Measurements from ENCODE around the gene ELL2. TPM values are rescaled to one million over a fixed set of nuclear protein-coding genes. Genes with fewer than 3 reads are reported as not detected.

ELL2 gene
- total and polyA plus RNA-seq, 2 experiments from 2014 or later = 18.7 to 41.8 TPM

DNA sequence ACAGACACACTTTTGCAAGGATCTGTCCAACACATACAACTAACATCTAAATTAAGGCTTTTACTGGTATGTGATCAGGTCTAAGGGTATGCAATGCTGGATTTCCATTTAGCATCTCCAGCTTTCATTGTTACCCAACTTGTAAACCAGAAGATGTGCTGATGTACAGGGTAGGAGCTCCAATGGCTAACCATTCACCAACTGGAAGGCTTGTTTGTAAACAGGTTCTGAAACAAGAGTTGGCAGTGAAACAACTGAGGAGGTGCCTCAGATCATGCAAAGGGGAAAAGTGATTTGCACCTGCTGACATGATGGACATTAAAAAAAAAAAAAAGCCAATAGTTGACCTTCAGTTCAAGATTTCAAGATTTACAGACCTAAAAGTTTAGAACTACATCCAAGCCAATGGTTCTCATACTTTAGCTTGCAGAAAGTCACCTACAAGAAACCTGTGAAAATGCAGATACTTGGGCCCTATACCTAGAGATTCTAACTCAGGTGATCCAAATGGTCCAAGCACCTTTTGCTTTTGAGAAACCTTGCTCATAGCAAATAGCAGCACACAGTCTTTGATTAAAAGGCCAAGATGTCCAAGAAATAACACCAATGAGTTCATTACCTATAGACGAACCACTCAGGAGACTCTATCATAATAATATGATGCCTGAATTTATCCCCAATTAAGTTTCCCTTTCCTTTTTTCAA is 75.2 kb downstream of the ELL2 start:
- peaks cover 24% of the 10 kb centered on the region for H3K36me3 ChIP-seq
- TF ChIP-seq, protein P1, sequence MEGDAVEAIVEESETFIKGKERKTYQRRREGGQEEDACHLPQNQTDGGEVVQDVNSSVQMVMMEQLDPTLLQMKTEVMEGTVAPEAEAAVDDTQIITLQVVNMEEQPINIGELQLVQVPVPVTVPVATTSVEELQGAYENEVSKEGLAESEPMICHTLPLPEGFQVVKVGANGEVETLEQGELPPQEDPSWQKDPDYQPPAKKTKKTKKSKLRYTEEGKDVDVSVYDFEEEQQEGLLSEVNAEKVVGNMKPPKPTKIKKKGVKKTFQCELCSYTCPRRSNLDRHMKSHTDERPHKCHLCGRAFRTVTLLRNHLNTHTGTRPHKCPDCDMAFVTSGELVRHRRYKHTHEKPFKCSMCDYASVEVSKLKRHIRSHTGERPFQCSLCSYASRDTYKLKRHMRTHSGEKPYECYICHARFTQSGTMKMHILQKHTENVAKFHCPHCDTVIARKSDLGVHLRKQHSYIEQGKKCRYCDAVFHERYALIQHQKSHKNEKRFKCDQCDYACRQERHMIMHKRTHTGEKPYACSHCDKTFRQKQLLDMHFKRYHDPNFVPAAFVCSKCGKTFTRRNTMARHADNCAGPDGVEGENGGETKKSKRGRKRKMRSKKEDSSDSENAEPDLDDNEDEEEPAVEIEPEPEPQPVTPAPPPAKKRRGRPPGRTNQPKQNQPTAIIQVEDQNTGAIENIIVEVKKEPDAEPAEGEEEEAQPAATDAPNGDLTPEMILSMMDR (IDR thresholded peaks at IDR 0.05; ENCODE audit: low read depth, low read length) = no peak

GRCh38 chr5:95884511-95884910 is 77.1 kb downstream of the ELL2 start:
- H3K27ac ChIP-seq = no peak overlapping the region

More for the DNA sequence above, 75.2 kb downstream of the ELL2 start:
- H3K4me1 ChIP-seq (ENCODE audit: low read depth) = peaks cover 2% of the 10 kb centered on the region
- H3K27me3 ChIP-seq = no peaks in the 10 kb centered on the region
- no peak overlapping the region for H3K27ac ChIP-seq
- no peaks in the 10 kb centered on the region for H3K9me3 ChIP-seq (ENCODE audit: low read depth)
- no peak overlapping the region for H3K4me3 ChIP-seq
- DNase-seq (ENCODE audit: low read depth in 1 of 2, low spot score in 1 of 2) = no peak

GRCh38 chr5:95884017-95884325 is 77.7 kb downstream of the ELL2 start:
- peak in 1 of 2 donors; percentile 64 for DNase-seq (ENCODE audit: low read depth in 1 of 2, low spot score in 1 of 2)
- H3K9me3 ChIP-seq (ENCODE audit: low read depth) = no peaks in the 10 kb centered on the region
- peaks cover 7% of the 10 kb centered on the region for H3K36me3 ChIP-seq
- no peak overlapping the region for H3K4me3 ChIP-seq
- TF ChIP-seq, protein P1 (IDR thresholded peaks at IDR 0.05; ENCODE audit: low read depth, low read length) = no peak
- H3K4me1 ChIP-seq (ENCODE audit: low read depth) = peaks cover 4% of the 10 kb centered on the region
- H3K27ac ChIP-seq = no peak overlapping the region
- no peaks in the 10 kb centered on the region for H3K27me3 ChIP-seq

More at GRCh38 chr5:95884511-95884910, 77.1 kb downstream of the ELL2 start:
- TF ChIP-seq, protein P1 (IDR thresholded peaks at IDR 0.05; ENCODE audit: low read depth, low read length) = no peak
- Histone ChIP-seq H3K9me3 (ENCODE audit: low read depth) (no peaks in the 10 kb centered on the region), H3K4me3 (no peak overlapping the region), H3K27me3 (no peaks in the 10 kb centered on the region), H3K36me3 (peaks cover 7% of the 10 kb centered on the region), H3K4me1 (ENCODE audit: low read depth) (no peaks in the 10 kb centered on the region)
- no peak for DNase-seq (ENCODE audit: low read depth in 1 of 2, low spot score in 1 of 2)

DNA sequence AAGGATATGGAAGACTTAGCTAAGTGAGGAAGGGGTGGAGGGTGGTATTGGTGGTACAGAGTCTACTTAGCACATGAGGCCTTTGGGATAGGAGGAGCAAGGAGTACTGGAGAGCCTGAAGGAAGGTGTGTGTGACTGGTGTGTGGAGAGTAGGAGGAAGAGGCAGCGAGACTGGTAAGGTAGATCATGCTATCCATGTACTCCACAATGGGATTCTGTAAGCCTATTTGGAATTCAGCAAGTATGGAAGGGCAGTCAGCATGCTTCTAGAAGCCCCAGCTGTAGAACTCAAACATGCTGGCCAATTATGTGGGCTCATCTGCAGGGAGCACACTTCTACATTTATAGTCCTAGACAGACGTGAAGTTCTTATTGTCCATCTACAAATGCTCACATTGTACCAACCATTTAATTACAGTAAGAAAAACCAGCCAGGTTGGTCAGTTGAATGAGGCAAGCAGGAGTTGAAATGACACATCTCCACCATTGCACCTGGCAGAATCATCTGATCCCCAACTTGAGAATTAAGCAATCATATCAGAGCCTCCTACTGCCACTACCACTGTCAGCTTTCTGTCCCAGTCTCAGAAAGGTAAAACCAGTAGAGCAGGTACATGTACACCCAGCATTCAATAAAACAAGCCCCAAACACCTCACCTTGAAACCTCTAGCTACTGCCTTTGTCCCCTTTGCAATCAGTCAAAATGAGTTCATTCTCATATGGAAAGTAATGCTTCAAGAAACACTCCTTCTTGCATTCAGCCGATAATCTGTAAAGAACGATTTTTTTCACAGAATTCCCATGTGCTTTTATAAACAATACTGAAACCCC is 78.2 kb downstream of the ELL2 start:
- Histone ChIP-seq H3K9me3 (ENCODE audit: low read depth) (no peaks in the 10 kb centered on the region), H3K27me3 (no peaks in the 10 kb centered on the region), H3K4me1 (ENCODE audit: low read depth) (peaks cover 10% of the 10 kb centered on the region), H3K27ac (no peak overlapping the region), H3K36me3 (peaks cover 3% of the 10 kb centered on the region), H3K4me3 (no peak overlapping the region)
- TF ChIP-seq, protein P1 (IDR thresholded peaks at IDR 0.05; ENCODE audit: low read depth, low read length) = no peak
- DNase-seq (ENCODE audit: low read depth in 1 of 2, low spot score in 1 of 2) = no peak

DNA sequence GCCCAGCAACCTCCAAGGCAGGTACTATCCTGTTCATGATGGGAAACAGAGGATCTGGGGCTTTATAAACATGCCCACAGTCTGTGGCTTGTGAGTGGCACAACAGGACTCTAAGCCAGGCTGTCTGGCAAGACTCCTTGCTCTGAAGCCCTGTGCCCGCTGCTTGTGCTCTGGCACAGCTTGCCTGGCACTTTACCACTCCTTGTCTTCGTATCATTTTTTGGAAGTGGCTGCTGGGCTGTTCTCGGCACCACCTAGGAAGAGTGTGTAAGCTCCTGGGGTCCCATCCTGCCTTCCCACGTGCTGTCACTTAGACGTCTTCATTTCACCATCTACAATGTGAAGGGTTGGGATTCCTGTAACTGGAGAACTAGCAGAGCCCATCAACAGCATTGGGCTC is 79.8 kb downstream of the ELL2 start:
- H3K4me3 ChIP-seq = no peak overlapping the region
- H3K27me3 ChIP-seq = no peaks in the 10 kb centered on the region
- TF ChIP-seq, protein P1 (IDR thresholded peaks at IDR 0.05; ENCODE audit: low read depth, low read length) = no peak
- DNase-seq (ENCODE audit: low read depth in 1 of 2, low spot score in 1 of 2) = no peak
- no peaks in the 10 kb centered on the region for H3K36me3 ChIP-seq
- no peak overlapping the region for H3K27ac ChIP-seq
- H3K9me3 ChIP-seq (ENCODE audit: low read depth) = no peaks in the 10 kb centered on the region
- peaks cover 13% of the 10 kb centered on the region for H3K4me1 ChIP-seq (ENCODE audit: low read depth)
